Bronchial epithelial cell (primary cell): ENCODE data around the gene PRKG1. TPM values are rescaled to one million over a fixed set of nuclear protein-coding genes. Genes with fewer than 3 reads are reported as not detected.
A peak's percentile ranks its signal among the peaks of the same experiment; 100 is the strongest.

ENCODE experiments used
- DNase-seq: peaks from one replicate; pipeline ENCODE4 v3.0.0-alpha.2; 2010; ENCODE audit warnings: low read depth
- FAIRE-seq: peaks from 2 replicates; lab custom pipeline; 2011; peaks lifted over from hg19 to GRCh38; lab: Jason Lieb, UNC
- H3K27me3 ChIP-seq: 2 replicates; pipeline ENCODE4 v1.5.1; 2011; ENCODE audit warnings: low read length; ENCODE audit not compliant: control insufficient read depth, insufficient read depth
- H3K36me3 ChIP-seq: 2 replicates; pipeline ENCODE4 v1.5.1; 2011; ENCODE audit warnings: low read length; ENCODE audit not compliant: control insufficient read depth, insufficient read depth
- H3K4me3 ChIP-seq: 2 replicates; pipeline ENCODE4 v1.5.1; 2011; ENCODE audit warnings: mild to moderate bottlenecking, low read depth, low read length, control low read depth
- total RNA-seq: library from RNA; depleted of rRNA; stranded (reverse); fragments of >200 nt; gene quantifications from 2 replicates; pipeline ENCODE4 v1.2.1, GENCODE V29; 2014
- TF ChIP-seq, protein P1 (sequence below): IDR thresholded peaks from 2 replicates; pipeline ENCODE4 v1.5.1; 2011; ENCODE audit warnings: mild to moderate bottlenecking, moderate library complexity, low read length, control low read depth, inconsistent platforms; ENCODE audit not compliant: insufficient read depth, severe bottlenecking

Gene PRKG1
- total RNA-seq, 1 donor from 2014 or later: 0.26 TPM

DNA sequence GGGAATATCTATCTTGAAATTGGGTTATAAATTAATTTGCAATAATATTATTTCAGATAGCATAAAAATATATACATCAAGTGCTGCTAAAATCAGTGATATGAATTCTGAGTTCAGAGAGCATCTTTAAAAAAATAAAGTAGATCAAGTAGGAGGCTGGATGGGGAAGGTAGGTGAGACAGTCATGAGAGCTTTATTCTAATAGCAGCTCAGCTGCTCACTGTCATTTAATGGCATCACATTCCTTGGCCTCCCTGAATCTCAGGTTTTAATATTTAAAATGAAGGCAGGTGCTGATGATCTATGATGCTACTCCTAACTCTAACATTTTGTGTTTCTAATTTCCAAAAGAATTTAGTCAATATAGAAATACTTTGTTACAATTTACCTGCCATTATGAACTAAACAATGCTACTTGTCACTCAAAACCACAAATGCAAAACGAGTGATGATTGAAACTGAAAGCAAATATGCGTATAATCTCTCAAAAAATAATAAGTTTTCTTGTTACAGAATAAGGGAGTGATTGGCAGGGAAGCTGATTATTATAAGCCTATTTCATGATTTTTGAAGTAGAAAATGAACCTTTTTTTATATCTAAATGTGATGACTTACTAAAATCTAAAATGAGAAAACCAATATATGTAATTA lies 772.7 kb downstream of the PRKG1 start:
- no peak overlapping the region for H3K4me3 ChIP-seq
- DNase-seq: no peak
- no peaks in the 10 kb centered on the region for H3K36me3 ChIP-seq
- TF ChIP-seq, protein P1, sequence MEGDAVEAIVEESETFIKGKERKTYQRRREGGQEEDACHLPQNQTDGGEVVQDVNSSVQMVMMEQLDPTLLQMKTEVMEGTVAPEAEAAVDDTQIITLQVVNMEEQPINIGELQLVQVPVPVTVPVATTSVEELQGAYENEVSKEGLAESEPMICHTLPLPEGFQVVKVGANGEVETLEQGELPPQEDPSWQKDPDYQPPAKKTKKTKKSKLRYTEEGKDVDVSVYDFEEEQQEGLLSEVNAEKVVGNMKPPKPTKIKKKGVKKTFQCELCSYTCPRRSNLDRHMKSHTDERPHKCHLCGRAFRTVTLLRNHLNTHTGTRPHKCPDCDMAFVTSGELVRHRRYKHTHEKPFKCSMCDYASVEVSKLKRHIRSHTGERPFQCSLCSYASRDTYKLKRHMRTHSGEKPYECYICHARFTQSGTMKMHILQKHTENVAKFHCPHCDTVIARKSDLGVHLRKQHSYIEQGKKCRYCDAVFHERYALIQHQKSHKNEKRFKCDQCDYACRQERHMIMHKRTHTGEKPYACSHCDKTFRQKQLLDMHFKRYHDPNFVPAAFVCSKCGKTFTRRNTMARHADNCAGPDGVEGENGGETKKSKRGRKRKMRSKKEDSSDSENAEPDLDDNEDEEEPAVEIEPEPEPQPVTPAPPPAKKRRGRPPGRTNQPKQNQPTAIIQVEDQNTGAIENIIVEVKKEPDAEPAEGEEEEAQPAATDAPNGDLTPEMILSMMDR: no peak
- FAIRE-seq: no peak
- H3K27me3 ChIP-seq: no peaks in the 10 kb centered on the region

- TF ChIP-seq, protein P1: no peak
- no peak for FAIRE-seq
- Histone ChIP-seq H3K27me3 (no peaks in the 10 kb centered on the region), H3K4me3 (no peak overlapping the region), H3K36me3 (no peaks in the 10 kb centered on the region)
- DNase-seq: no peak
These were observed 778.0 kb downstream of the PRKG1 start for GRCh38 chr10:51852297-51852696.

- Histone ChIP-seq H3K4me3 (no peak overlapping the region), H3K27me3 (no peaks in the 10 kb centered on the region), H3K36me3 (no peaks in the 10 kb centered on the region)
- no peak for DNase-seq
- TF ChIP-seq, protein P1: no peak
- FAIRE-seq: no peak
These were observed 783.0 kb downstream of the PRKG1 start for GRCh38 chr10:51857305-51857704.

DNA sequence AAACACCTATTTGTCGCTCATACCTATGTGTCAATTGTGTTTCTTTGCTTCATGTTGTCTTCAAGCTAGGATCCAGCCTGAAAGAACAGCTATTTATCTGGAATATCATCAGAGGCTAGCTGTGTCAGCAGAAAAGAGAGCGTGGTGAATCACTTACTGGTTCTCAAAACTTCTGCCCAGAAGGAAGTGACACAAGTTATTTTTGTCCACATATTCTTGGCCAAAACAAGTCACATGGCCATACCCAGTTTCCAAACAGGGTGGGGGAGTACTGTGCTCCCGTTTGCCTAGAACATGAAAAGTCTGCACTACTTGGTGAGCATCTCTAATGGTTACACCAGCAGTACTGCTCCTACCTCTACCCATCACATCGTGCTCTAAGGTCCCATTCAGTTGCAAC lies 786.0 kb downstream of the PRKG1 start:
- Histone ChIP-seq H3K36me3 (no peaks in the 10 kb centered on the region), H3K27me3 (no peaks in the 10 kb centered on the region), H3K4me3 (no peak overlapping the region)
- TF ChIP-seq, protein P1: no peak
- FAIRE-seq (no peak), DNase-seq (peak; percentile 50)

GRCh38 chr10:51861051-51861450 lies 786.8 kb downstream of the PRKG1 start:
- no peaks in the 10 kb centered on the region for H3K36me3 ChIP-seq
- H3K27me3 ChIP-seq: no peaks in the 10 kb centered on the region
- no peak overlapping the region for H3K4me3 ChIP-seq
- FAIRE-seq (no peak), DNase-seq (no peak)
- TF ChIP-seq, protein P1: no peak

DNA sequence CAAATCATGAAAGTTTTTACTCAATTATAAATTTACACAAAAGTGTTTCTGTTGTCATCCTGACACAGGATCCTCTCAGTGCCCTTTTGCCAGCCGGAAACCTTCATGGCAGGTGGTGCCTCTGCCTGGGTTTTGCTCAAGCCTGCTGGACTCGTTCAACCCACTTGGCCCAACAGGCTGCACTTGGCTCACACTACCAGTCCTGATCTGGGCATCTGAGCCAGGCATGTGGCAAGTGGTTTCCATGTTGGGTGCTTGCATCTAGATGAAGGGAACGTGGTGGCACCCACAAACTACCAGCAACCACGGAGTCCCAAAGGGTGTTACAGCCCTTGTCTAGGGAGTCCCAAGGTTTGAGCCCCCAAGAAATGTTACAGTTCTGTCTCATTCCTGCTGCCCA lies 787.4 kb downstream of the PRKG1 start:
- no peak overlapping the region for H3K4me3 ChIP-seq
- DNase-seq: no peak
- no peak for FAIRE-seq
- no peaks in the 10 kb centered on the region for H3K36me3 ChIP-seq
- no peaks in the 10 kb centered on the region for H3K27me3 ChIP-seq
- TF ChIP-seq, protein P1: no peak
